A172 (cell line): ENCODE data around the gene SUPT20HL2. TPM values are rescaled to one million over a fixed set of nuclear protein-coding genes. Genes with fewer than 3 reads are reported as not detected.

ENCODE experiments used
- total RNA-seq: library from RNA; depleted of rRNA; stranded (reverse); fragments of >200 nt; shearing (Covaris generic); gene quantifications from 2 replicates; pipeline ENCODE4 v1.2.3, GENCODE V29; 2014; rRNA removed

Gene SUPT20HL2
- total RNA-seq, 1 experiment from 2014 or later = not detected

Other genes with a start within 250 kb of the SUPT20HL2 start
- 35.0 and 45.7 TPM in 2 replicates for gene ZFX, start 164.3 kb downstream of the SUPT20HL2 start, total RNA-seq
- not detected in 2 replicates for gene SUPT20HL1, start 46.6 kb upstream of the SUPT20HL2 start, total RNA-seq
- gene PDK3, start 151.2 kb upstream of the SUPT20HL2 start, total RNA-seq = 13.6 and 16.9 TPM in 2 replicates